Esophagus muscularis mucosa (tissue), 3 donors: ENCODE data around the gene HLA-DMA.

Experiments used
- POLR2A ChIP-seq: fragments of 450-650 bp; IDR thresholded peaks from one replicate; pipeline ENCODE4 v1.6.1; 2017; ENCODE audit warnings: antibody characterized with exemption, moderate library complexity, mild to moderate bottlenecking, low read depth
- POLR2AphosphoS5 ChIP-seq, 2 donors: sonication (generic); formaldehyde crosslinking; IDR thresholded peaks; one replicate each; pipeline ENCODE4 v1.6.1; 2017; ENCODE audit warnings: antibody characterized with exemption in 2 of 2
- TF ChIP-seq, protein P1 (sequence below), 3 experiments: fragments of 200-600 bp in 2 of 3; fragments of 450-650 bp in 1 of 3; sonication (generic) in 2 of 3; IDR thresholded peaks; one replicate each; pipeline ENCODE4 v1.5.1; 2017 to 2019; ENCODE audit warnings: antibody characterized with exemption in 3 of 3, mild to moderate bottlenecking in 2 of 3, moderate library complexity in 1 of 3

DNA sequence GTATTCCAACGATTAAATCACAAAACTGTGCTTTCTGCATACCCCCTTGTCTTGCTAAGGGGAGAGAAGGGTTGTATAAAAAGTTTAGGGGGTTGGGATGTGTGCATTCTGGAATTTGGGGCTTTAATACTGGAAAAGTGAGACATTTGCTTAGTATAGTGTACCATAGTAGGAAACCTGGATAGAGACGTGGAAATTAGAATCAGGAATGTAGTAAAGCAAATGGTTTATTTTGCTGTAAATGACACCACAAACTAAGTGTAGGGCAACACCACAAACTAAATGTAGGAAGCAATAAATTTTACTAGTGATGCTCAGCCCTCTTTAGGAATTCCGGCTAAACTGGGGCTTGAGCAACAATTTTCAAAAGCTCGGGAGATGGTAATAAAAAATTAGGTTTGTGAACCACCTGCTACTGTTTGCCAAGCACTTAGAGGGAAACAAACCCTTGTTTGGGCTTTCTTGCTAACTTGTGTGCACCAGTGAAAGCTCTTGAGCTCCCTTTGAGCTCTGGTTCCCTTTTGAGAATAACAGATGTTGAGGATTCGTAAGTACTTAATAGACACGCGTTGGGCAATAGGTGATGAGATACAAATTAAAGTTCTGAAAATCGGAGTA lies 29.3 kb upstream of the HLA-DMA start:
- TF ChIP-seq, protein P1, sequence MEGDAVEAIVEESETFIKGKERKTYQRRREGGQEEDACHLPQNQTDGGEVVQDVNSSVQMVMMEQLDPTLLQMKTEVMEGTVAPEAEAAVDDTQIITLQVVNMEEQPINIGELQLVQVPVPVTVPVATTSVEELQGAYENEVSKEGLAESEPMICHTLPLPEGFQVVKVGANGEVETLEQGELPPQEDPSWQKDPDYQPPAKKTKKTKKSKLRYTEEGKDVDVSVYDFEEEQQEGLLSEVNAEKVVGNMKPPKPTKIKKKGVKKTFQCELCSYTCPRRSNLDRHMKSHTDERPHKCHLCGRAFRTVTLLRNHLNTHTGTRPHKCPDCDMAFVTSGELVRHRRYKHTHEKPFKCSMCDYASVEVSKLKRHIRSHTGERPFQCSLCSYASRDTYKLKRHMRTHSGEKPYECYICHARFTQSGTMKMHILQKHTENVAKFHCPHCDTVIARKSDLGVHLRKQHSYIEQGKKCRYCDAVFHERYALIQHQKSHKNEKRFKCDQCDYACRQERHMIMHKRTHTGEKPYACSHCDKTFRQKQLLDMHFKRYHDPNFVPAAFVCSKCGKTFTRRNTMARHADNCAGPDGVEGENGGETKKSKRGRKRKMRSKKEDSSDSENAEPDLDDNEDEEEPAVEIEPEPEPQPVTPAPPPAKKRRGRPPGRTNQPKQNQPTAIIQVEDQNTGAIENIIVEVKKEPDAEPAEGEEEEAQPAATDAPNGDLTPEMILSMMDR (IDR thresholded peaks at IDR 0.05) = no peak
- TF ChIP-seq POLR2AphosphoS5 (IDR thresholded peaks at IDR 0.05) (no peak), POLR2A (no peak)
